Measurements from ENCODE around the gene PLEKHA6. TPM values are rescaled to one million over a fixed set of nuclear protein-coding genes. Genes with fewer than 3 reads are reported as not detected.

Gene PLEKHA6
- total and polyA plus RNA-seq, 2 of the 4 experiments (the other 2 are of a cell fraction), result 8.2 to 19.9 TPM

- TF ChIP-seq CTCF (conservative IDR thresholded peaks at IDR 0.05; ENCODE audit: low read depth, low read length), result no peak
Observed at GRCh38 chr1:204376919-204377799, 17.4 kb upstream of the PLEKHA6 start (continued).

DNA sequence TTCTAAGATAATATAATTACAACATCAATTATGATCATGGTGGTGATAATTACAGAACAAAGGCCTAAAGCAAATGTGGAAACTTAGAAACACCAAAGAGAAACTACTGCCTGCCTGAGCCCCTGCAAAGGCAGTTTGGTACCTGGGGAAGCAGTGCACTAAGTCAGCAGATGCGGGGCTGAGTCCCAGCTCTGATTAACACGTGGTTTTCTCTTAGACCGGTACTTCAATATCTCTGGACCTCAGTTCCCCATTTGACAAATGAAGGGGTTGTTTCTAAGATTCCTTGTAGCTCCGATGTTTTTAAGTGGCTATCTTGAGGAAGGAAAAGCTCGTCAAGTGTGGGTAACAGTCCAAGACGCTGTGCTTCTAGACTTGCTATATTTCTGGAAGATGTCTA lies 16.7 kb upstream of the PLEKHA6 start:
- H2AK9ac ChIP-seq (replicated peaks; ENCODE audit: low read depth, low read length, poor library complexity), result no peak overlapping the region
- H4K91ac ChIP-seq (ENCODE audit: insufficient read depth, low read depth, low read length), result no peak overlapping the region
- in situ Hi-C loops (cut with MboI; ENCODE audit: low sequenced_read_pairs) (no loop called here), dilution Hi-C loops (cut with HindIII; ENCODE audit: low sequenced_read_pairs, unreplicated experiment) (loop anchor here (25.0 kb wide), 2 partner anchors 214 to 514 kb away; partner anchors contain the start of genes ETNK2, REN and SNRPE), intact Hi-C loops (cut with micrococcal nuclease) (no loop called here)
- H3K9ac ChIP-seq (ENCODE audit: low read depth, low read length), result no peak overlapping the region
- no peak for DNase-seq
- H3K4me3 ChIP-seq (ENCODE audit: insufficient read depth, low read depth, low read length), result no peak overlapping the region
- no peak overlapping the region for H4K8ac ChIP-seq (ENCODE audit: low read depth in 2 of 2, low read length in 2 of 2)
- H2BK120ac ChIP-seq (ENCODE audit: low read depth, low read length), result no peak overlapping the region
- no peak overlapping the region for H3K56ac ChIP-seq (ENCODE audit: extremely low read depth, insufficient read depth, low read length)
- H2BK5ac ChIP-seq (ENCODE audit: low read depth, low read length, poor library complexity, severe bottlenecking), result no peak overlapping the region
- H4K20me1 ChIP-seq (ENCODE audit: insufficient read depth, low read length), result no peaks in the 10 kb centered on the region
- H3K14ac ChIP-seq (replicated peaks; ENCODE audit: low read depth, low read length), result no peak overlapping the region
- H3K4me2 ChIP-seq (ENCODE audit: low read depth, low read length), result no peak overlapping the region
- ChIA-PET POLR2A (ENCODE audit: unreplicated experiment) (no interaction called here), CTCF (interaction anchor here (2.3 kb wide), 1 partner anchor 22 kb away, joined by 6 read pairs; no protein-coding TSS in a partner anchor)
- no peak overlapping the region for H2BK15ac ChIP-seq (ENCODE audit: low read depth, low read length)
- TF ChIP-seq FOS (IDR thresholded peaks at IDR 0.05; ENCODE audit: low read depth, low read length) (no peak), MAFK (IDR thresholded peaks at IDR 0.05; ENCODE audit: low read depth, low read length) (no peak), USF2 (IDR thresholded peaks at IDR 0.05; ENCODE audit: low read depth, low read length) (no peak), RCOR1 (IDR thresholded peaks at IDR 0.05; ENCODE audit: insufficient replicate concordance, low read length) (no peak), CEBPB (IDR thresholded peaks at IDR 0.05; ENCODE audit: low read depth, low read length) (no peak), RAD21 (IDR thresholded peaks at IDR 0.05; ENCODE audit: low read length) (no peak), MAZ (IDR thresholded peaks at IDR 0.05; ENCODE audit: borderline replicate concordance, low read depth, low read length) (no peak), BHLHE40 (IDR thresholded peaks at IDR 0.05; ENCODE audit: low read depth, low read length) (no peak), NFE2L2 (IDR thresholded peaks at IDR 0.05; ENCODE audit: low read depth, low read length) (no peak)
- TF ChIP-seq, protein P1, sequence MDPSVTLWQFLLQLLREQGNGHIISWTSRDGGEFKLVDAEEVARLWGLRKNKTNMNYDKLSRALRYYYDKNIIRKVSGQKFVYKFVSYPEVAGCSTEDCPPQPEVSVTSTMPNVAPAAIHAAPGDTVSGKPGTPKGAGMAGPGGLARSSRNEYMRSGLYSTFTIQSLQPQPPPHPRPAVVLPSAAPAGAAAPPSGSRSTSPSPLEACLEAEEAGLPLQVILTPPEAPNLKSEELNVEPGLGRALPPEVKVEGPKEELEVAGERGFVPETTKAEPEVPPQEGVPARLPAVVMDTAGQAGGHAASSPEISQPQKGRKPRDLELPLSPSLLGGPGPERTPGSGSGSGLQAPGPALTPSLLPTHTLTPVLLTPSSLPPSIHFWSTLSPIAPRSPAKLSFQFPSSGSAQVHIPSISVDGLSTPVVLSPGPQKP (IDR thresholded peaks at IDR 0.05; ENCODE audit: borderline replicate concordance, low read depth, low read length), result no peak
- BruUV-seq (replicated peaks), result no TSS peak
- no peaks in the 10 kb centered on the region for H3K9me3 ChIP-seq (ENCODE audit: control insufficient read depth, insufficient read depth, low read length)
- H2BK20ac ChIP-seq (ENCODE audit: low read depth, low read length), result no peak overlapping the region
- 84% methylated on average over 3 of the region's 6 CpGs; no CpG with 5 or more reads in 1 of the 2 experiments for WGBS, 2 experiments (ENCODE audit: extremely low coverage in 2 of 2, insufficient read length in 1 of 2)
- no peak overlapping the region for H3K4ac ChIP-seq (ENCODE audit: low read depth, low read length)
- peaks cover 3% of the 10 kb centered on the region; the same call in 1 of the 2 replicates for H3K4me1 ChIP-seq (ENCODE audit: control insufficient read depth, insufficient read depth, low read length)
- H3K27ac ChIP-seq (ENCODE audit: insufficient read depth, low read length), result no peak overlapping the region
- no peak overlapping the region for H2AK5ac ChIP-seq (ENCODE audit: low read depth, low read length)
- no peaks in the 10 kb centered on the region for H3K36me3 ChIP-seq (ENCODE audit: control insufficient read depth, insufficient read depth, low read length)
- no peak overlapping the region for H3K23ac ChIP-seq (ENCODE audit: low read depth, low read length)
- no peak for ATAC-seq (ENCODE audit: low read depth)
- H4K5ac ChIP-seq (ENCODE audit: low read depth, low read length), result no peak overlapping the region
- H2AFZ ChIP-seq (replicated peaks; ENCODE audit: low read length, poor library complexity), result no peak overlapping the region
- no peaks in the 10 kb centered on the region for H3K79me1 ChIP-seq (ENCODE audit: low read depth in 1 of 2, low read length in 2 of 2)
- H3K27me3 ChIP-seq (ENCODE audit: control insufficient read depth, insufficient read depth, low read length), result peaks cover 89% of the 10 kb centered on the region
- H3K9me1 ChIP-seq (ENCODE audit: insufficient read depth, low read length), result no peaks in the 10 kb centered on the region
- no peak overlapping the region for H3K18ac ChIP-seq (ENCODE audit: low read depth, low read length)

Data from IMR-90 (cell line).